ENCODE results near the gene ZNF827.

DNA sequence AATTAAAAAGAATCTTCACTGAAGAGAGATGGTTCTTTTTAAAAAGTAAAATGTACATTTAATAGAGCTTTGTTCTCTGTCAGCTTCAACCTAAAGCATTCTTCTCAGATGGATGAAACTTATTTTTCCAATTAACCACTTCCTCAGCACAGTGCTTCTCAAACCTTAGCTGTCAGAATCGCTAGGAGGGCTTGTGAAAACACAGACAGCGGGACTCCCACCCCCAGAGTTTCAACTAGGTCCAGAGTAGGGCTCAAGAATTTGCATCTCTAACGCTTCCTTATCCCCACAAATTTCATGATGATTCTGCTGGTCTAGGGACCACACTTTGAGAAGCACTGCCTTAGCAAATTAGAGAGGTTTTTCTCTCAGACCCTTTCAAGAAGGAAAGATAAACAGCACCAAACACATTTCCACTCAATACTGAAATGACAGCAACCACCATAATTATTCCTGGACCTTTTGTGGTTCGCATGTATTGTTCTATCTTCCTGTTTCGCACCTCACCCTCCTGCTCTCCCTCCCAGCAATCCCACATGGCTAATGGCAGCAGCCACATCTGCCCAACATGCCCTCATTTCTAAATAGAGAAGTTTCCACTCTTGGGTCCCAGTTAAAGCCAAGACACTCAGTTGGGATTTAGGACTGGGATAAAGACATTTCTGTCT lies 73.2 kb downstream of the ZNF827 start:
- TF ChIP-seq CTCF (IDR thresholded peaks at IDR 0.05; ENCODE audit: insufficient read depth, low read length, poor library complexity, severe bottlenecking) (no peak), EZH2phosphoT487 (conservative IDR thresholded peaks at IDR 0.05; ENCODE audit: low read length) (no peak)
